Parietal lobe (tissue), 1 donor: ENCODE measurements around the gene GLRX. TPM values are rescaled to one million over a fixed set of nuclear protein-coding genes. Genes with fewer than 3 reads are reported as not detected.

ENCODE experiments used
- total RNA-seq: library from RNA; depleted of rRNA; stranded (reverse); fragments of >200 nt; gene quantifications from one replicate; pipeline ENCODE4 v1.2.3, GENCODE V29; 2014

The GLRX gene, protein sequence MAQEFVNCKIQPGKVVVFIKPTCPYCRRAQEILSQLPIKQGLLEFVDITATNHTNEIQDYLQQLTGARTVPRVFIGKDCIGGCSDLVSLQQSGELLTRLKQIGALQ
- 18.8 TPM for total RNA-seq

DNA sequence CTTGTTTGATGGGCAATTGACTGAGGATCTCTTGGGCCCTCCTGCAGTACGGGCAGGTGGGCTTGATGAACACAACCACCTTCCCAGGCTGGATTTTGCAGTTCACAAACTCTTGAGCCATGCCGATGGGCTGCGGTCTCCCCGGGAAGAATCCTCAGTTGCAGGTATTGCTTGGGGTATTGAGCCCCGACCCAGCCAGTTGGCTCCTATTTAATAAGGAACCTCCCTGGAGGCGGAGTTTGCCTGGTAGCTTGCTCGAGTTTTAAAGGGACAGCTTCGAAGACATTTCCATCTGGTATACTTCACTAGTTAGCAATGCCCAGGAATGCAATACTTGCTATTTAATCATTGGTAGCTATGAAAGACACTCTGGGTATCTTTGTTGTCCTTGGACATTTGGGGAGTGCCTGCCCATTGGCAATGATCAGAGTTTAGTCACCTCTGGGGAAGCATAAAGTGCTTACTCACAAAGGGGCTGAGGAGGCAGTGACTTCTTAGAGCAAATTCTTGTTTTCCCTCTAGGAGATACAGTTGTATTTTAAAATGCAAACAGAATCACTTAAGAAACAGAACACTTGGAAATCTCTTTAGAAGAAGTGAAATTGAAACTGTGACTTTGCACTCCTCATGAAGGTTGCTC, at the start of gene GLRX:
Gene GLRX (minus strand): TSS at position 185 of the 640 bp plus-strand sequence. CDS start 64 bp downstream, at position 121.

Other genes with a start within 250 kb of the GLRX start
- gene GPR150, start 202.6 kb downstream of the GLRX start, total RNA-seq = not detected
- 2.5 TPM for gene RFESD, start 175.9 kb downstream of the GLRX start, total RNA-seq
- 1.9 TPM for gene SPATA9, start 139.7 kb downstream of the GLRX start, total RNA-seq
- 198 TPM for gene RHOBTB3, start 91.4 kb downstream of the GLRX start, total RNA-seq
- gene ELL2, start 139.1 kb upstream of the GLRX start, total RNA-seq = 42.9 TPM